Hepatocyte (in vitro differentiated cells): Measurements from ENCODE around the gene DACT1. TPM values are rescaled to one million over a fixed set of nuclear protein-coding genes. Genes with fewer than 3 reads are reported as not detected.

Experiments
- DNase-seq: peaks from one replicate; pipeline ENCODE4 v3.0.0-alpha.2; 2016; ENCODE audit warnings: low spot score
- H2AFZ ChIP-seq: fragments of 200-600 bp; sonication (generic); 2 replicates; pipeline ENCODE4 v1.6.0; 2016; ENCODE audit warnings: antibody characterized with exemption, mild to moderate bottlenecking
- H3K27ac ChIP-seq: fragments of 200-600 bp; sonication (generic); 2 replicates; pipeline ENCODE4 v1.5.1; 2016; ENCODE audit warnings: mild to moderate bottlenecking
- H3K27me3 ChIP-seq: fragments of 200-600 bp; sonication (generic); 2 replicates; pipeline ENCODE4 v1.6.1; 2016
- H3K36me3 ChIP-seq: fragments of 200-600 bp; sonication (generic); replicated peaks from 2 replicates; pipeline ENCODE4 v1.5.1; 2016; ENCODE audit warnings: low read depth; ENCODE audit not compliant: insufficient read depth
- H3K4me1 ChIP-seq: fragments of 200-600 bp; sonication (generic); 2 replicates; pipeline ENCODE4 v1.5.1; 2016; ENCODE audit warnings: mild to moderate bottlenecking, moderate library complexity; ENCODE audit not compliant: insufficient read depth
- H3K4me2 ChIP-seq: fragments of 200-600 bp; sonication (generic); 2 replicates; pipeline ENCODE4 v1.6.0; 2016
- H3K4me3 ChIP-seq: fragments of 200-600 bp; sonication (generic); 2 replicates; pipeline ENCODE4 v1.5.1; 2016; ENCODE audit warnings: mild to moderate bottlenecking
- H3K79me2 ChIP-seq: fragments of 200-600 bp; sonication (generic); 2 replicates; pipeline ENCODE4 v1.6.0; 2017; ENCODE audit warnings: mild to moderate bottlenecking
- H3K9me2 ChIP-seq: fragments of 200-600 bp; sonication (generic); replicated peaks from 2 replicates; pipeline ENCODE4 v1.6.0; 2017; ENCODE audit warnings: mild to moderate bottlenecking; ENCODE audit not compliant: insufficient read depth
- H3K9me3 ChIP-seq: fragments of 200-600 bp; sonication (generic); 2 replicates; pipeline ENCODE4 v1.5.1; 2016; ENCODE audit warnings: low read depth, mild to moderate bottlenecking
- H4K20me1 ChIP-seq: fragments of 200-600 bp; sonication (generic); 2 replicates; pipeline ENCODE4 v1.6.0; 2016; ENCODE audit warnings: mild to moderate bottlenecking; ENCODE audit not compliant: insufficient read depth, poor library complexity, severe bottlenecking
- CTCF ChIP-seq: fragments of 200-600 bp; sonication (generic); IDR thresholded peaks from 2 replicates; pipeline ENCODE4 v1.5.1; 2016; ENCODE audit warnings: antibody characterized with exemption, mild to moderate bottlenecking; ENCODE audit not compliant: poor library complexity
- EZH2 ChIP-seq: fragments of 200-600 bp; sonication (generic); IDR thresholded peaks from 2 replicates; pipeline ENCODE4 v1.6.1; 2016; ENCODE audit warnings: antibody characterized with exemption, mild to moderate bottlenecking, borderline replicate concordance
- EZH2phosphoT487 ChIP-seq: fragments of 200-600 bp; sonication (generic); IDR thresholded peaks from one replicate; pipeline ENCODE4 v1.6.1; 2018; ENCODE audit warnings: antibody characterized with exemption, mild to moderate bottlenecking, low read depth, moderate library complexity; ENCODE audit not compliant: unreplicated experiment, severe bottlenecking
- WGBS: methylation state at CpG from one replicate; pipeline ENCODE4 v1.1.6; 2016; ENCODE audit warnings: low lambda C conversion rate; ENCODE audit errors: missing lambda C conversion rate; 5-methylcytosine and 5-hydroxymethylcytosine counted together
- polyA plus RNA-seq: library from polyadenylated mRNA; unstranded; fragments of >200 nt; fragmentation: Nextera tagmentation; extraction: Ambion mirVana; gene quantifications from 2 replicates; pipeline ENCODE4 v1.2.1, GENCODE V29; 2016
- total RNA-seq: library from RNA; depleted of rRNA; stranded (reverse); fragments of >200 nt; gene quantifications from 2 replicates; pipeline ENCODE4 v1.2.3, GENCODE V29; 2014

DACT1 gene
- total and polyA plus RNA-seq, 2 experiments from 2014 or later = 13.2 to 19.6 TPM

DNA sequence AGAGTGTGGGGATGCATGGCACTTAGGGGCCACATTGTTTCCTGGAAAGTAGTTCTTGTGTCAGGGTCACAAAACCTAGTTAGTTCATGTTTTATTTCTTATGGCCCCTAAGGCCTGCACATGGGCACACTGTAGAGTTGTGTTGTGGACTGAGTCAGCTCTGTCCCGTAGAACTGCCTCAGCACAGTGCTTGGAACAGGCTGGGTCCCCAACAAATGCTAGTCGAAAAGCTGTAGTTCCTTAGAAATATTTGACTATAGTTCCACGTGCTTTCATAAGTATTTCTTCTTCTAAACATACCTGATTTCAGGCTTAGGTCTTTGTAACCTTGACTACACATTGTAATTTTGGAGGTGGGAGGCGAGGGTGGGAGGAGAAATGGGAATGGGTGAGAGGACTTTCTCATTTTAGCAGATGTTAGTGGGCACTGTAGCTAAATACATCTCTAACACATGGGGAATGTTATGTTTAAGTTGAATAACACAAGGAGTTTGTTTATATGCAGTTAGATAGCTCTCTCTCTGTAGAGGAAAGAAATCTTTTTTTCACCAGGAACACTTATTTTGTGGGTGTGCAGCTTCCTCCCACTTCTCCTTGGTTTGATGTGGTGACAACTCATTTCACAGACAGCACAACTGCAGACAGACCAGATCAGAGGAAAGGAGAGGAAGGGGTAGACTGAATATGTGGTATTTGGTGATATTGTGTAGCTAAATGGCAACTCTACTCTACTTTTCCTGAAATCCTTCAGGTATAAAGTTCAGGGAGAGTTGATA is 39.5 kb upstream of the DACT1 start:
- H3K9me2 ChIP-seq = no peaks in the 10 kb centered on the region
- TF ChIP-seq CTCF (no peak), EZH2phosphoT487 (no peak), EZH2 (no peak)
- H3K27ac ChIP-seq = no peak overlapping the region
- H3K27me3 ChIP-seq = no peaks in the 10 kb centered on the region
- no peak for DNase-seq
- no peaks in the 10 kb centered on the region for H4K20me1 ChIP-seq
- H3K36me3 ChIP-seq = no peaks in the 10 kb centered on the region
- H2AFZ ChIP-seq = no peak overlapping the region
- no peak overlapping the region for H3K4me2 ChIP-seq
- WGBS = 92% methylated on average over 4 of the region's 4 CpGs
- H3K4me1 ChIP-seq = no peaks in the 10 kb centered on the region
- no peaks in the 10 kb centered on the region for H3K79me2 ChIP-seq
- no peak overlapping the region for H3K4me3 ChIP-seq
- H3K9me3 ChIP-seq = no peaks in the 10 kb centered on the region

DNA sequence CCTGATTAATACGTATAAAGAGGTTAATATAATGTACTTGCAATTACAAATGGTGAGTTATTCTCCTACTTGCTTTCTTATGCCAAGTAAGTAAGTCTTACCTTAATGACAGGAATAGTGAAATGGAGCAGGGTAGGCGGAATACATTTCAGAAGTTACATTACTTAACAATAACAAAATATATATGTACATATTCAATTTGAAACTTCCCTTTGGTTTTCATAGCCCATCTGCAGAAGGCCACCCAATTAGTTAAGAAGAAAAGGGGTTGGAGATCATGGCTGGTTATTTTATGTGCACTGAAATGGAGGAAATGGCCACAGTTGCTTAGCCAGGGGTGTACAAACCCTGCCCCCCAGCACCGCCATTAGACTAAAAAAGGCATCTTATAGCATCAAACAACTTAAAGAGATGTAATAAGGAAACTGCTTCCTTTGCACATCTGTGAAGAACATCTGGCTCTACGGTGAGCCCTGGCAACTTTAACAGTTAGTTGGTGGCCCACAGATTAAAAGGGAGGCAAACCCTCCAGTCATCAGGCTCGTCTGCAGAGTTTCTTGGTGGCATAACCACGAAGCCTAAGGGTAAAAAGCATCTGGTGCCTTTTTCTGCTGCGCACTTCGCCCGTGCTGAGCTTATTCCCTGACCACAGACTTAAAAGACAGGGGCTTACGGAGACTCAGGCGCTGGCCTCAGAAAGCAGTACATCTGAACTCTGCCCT is 38.8 kb upstream of the DACT1 start:
- Histone ChIP-seq H3K36me3 (no peaks in the 10 kb centered on the region), H3K4me2 (no peak overlapping the region), H3K27me3 (no peaks in the 10 kb centered on the region), H3K4me3 (no peak overlapping the region), H3K9me2 (no peaks in the 10 kb centered on the region), H4K20me1 (no peaks in the 10 kb centered on the region), H3K4me1 (no peaks in the 10 kb centered on the region), H3K27ac (no peak overlapping the region), H2AFZ (no peak overlapping the region), H3K79me2 (no peaks in the 10 kb centered on the region), H3K9me3 (no peaks in the 10 kb centered on the region)
- no peak for DNase-seq
- 84% methylated on average over 11 of the region's 11 CpGs for WGBS
- TF ChIP-seq EZH2 (no peak), EZH2phosphoT487 (no peak), CTCF (no peak)

DNA sequence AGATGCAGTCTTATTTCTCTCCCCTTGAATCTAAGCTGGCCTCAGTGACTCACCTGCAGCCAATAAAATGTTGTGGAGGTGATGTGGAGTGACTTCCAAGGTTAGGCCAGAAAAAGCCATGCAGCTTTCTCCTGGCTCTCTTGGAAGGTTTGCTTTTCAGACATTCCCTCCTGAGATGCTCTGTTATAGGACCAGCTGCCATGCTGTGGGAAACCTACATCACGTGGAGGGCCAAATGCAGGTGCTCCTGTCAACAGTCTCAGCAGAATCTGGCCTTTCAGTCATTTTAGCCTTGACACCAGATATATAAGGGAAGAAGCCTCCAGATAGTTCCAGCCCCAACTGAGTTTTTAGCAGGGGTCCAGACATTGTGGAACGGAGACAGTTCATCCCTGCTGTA is 38.1 kb upstream of the DACT1 start:
- H3K9me2 ChIP-seq = no peaks in the 10 kb centered on the region
- no peak overlapping the region for H2AFZ ChIP-seq
- no peaks in the 10 kb centered on the region for H3K4me1 ChIP-seq
- no peak overlapping the region for H3K4me3 ChIP-seq
- no peak for DNase-seq
- H3K9me3 ChIP-seq = no peaks in the 10 kb centered on the region
- H3K36me3 ChIP-seq = no peaks in the 10 kb centered on the region
- no peak overlapping the region for H3K27ac ChIP-seq
- H3K4me2 ChIP-seq = no peak overlapping the region
- no peaks in the 10 kb centered on the region for H3K27me3 ChIP-seq
- WGBS = 94% methylated on average over 2 of the region's 2 CpGs
- no peaks in the 10 kb centered on the region for H4K20me1 ChIP-seq
- H3K79me2 ChIP-seq = no peaks in the 10 kb centered on the region
- TF ChIP-seq EZH2 (no peak), EZH2phosphoT487 (no peak), CTCF (no peak)
